Measurements from ENCODE around the gene KIR2DL3. TPM values are rescaled to one million over a fixed set of nuclear protein-coding genes. Genes with fewer than 3 reads are reported as not detected.
"Not testable (repeated sequence)": the region's sequence is repeated elsewhere in the genome, so short reads cannot be mapped to it uniquely, and the experiment has no call there.

Gene KIR2DL3
- total RNA-seq, 1 experiment from 2014 or later: not detected

DNA sequence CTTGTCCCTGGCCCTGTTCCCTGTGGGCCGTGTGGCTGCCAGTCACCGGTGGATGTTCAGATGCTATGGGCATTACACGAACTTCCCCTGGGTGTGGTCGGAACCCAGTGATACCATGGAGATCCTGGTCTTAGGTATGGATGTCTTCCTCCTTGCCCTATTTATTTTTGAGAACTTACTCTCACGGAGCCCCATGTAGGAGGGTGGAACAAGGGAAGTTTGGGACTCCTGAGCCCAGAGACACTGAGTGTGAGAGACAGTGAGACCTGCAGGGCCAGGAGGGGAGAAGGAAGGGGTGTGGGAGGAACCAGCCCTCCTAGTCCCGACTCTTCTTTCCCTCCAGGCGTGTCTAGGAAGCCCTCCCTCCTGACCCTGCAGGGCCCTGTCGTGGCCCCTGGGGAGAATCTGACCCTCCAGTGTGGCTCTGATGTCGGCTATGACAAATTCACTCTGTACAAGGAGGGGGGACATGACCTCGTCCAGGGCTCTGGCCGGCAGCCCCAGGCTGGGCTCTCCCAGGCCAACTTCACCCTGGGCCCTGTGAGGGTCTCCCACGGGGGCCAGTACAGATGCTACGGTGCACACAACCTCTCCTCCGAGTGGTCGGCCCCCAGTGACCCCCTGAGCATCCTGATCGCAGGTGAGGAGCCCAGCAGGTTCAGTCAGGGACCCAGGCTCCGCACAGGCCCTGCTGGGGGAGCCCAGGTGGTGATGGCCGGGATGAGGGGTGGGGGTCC lies 28.9 kb upstream of the KIR2DL3 start:
- no peaks in the 10 kb centered on the region for H3K27me3 ChIP-seq (replicated peaks; ENCODE audit: control insufficient read depth, insufficient read depth, low read length)
- no peaks in the 10 kb centered on the region for H3K4me1 ChIP-seq
- no TSS peak for BruUV-seq (replicated peaks)
- H3K27ac Mint-ChIP-seq (ENCODE audit: unreplicated experiment): no peak overlapping the region
- no peak overlapping the region for H3K4me3 Mint-ChIP-seq (ENCODE audit: unreplicated experiment)
- no peak overlapping the region for H3K4me3 ChIP-seq (ENCODE audit: low read depth, low read length)
- ChIA-PET CTCF (no interaction called here), POLR2A (no interaction called here)
- H3K27me3 Mint-ChIP-seq (ENCODE audit: insufficient read depth, unreplicated experiment): peaks cover 19% of the 10 kb centered on the region
- intact Hi-C loops (cut with micrococcal nuclease; ENCODE audit: unreplicated experiment): no loop called here
- H3K9me3 Mint-ChIP-seq (ENCODE audit: unreplicated experiment): no peaks in the 10 kb centered on the region
- H3K36me3 Mint-ChIP-seq (ENCODE audit: insufficient read depth, unreplicated experiment): no peaks in the 10 kb centered on the region
- H3K4me1 Mint-ChIP-seq (ENCODE audit: low read depth, unreplicated experiment): no peaks in the 10 kb centered on the region
- H3K9me3 ChIP-seq: no peaks in the 10 kb centered on the region
- no peaks in the 10 kb centered on the region for H3K36me3 ChIP-seq (ENCODE audit: control insufficient read depth, insufficient read depth, low read length)
- TF ChIP-seq, protein P1, sequence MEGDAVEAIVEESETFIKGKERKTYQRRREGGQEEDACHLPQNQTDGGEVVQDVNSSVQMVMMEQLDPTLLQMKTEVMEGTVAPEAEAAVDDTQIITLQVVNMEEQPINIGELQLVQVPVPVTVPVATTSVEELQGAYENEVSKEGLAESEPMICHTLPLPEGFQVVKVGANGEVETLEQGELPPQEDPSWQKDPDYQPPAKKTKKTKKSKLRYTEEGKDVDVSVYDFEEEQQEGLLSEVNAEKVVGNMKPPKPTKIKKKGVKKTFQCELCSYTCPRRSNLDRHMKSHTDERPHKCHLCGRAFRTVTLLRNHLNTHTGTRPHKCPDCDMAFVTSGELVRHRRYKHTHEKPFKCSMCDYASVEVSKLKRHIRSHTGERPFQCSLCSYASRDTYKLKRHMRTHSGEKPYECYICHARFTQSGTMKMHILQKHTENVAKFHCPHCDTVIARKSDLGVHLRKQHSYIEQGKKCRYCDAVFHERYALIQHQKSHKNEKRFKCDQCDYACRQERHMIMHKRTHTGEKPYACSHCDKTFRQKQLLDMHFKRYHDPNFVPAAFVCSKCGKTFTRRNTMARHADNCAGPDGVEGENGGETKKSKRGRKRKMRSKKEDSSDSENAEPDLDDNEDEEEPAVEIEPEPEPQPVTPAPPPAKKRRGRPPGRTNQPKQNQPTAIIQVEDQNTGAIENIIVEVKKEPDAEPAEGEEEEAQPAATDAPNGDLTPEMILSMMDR (IDR thresholded peaks at IDR 0.05; ENCODE audit: insufficient read depth in 1 of 2, low read depth in 1 of 2, low read length in 1 of 2, severe bottlenecking in 1 of 2, unreplicated experiment in 1 of 2): no peak
- DNase-seq: no peak

DNA sequence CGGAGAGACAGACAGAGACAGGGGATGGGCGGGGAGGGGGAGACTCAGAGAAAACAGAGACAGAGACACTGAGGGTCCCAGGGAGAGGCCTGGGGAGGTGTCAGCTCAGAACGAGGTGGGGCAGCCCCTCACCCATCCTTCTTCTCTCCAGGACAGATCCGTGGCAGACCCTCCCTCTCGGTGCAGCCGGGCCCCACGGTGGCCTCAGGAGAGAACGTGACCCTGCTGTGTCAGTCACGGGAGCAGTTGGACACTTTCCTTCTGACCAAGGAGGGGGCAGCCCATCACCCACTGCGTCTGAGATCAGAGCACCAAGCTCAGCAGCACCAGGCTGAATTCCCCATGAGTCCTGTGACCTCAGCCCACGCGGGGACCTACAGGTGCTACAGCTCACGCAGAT lies 28.4 kb upstream of the KIR2DL3 start:
- H3K27me3 Mint-ChIP-seq (ENCODE audit: insufficient read depth, unreplicated experiment): peaks cover 18% of the 10 kb centered on the region

DNA sequence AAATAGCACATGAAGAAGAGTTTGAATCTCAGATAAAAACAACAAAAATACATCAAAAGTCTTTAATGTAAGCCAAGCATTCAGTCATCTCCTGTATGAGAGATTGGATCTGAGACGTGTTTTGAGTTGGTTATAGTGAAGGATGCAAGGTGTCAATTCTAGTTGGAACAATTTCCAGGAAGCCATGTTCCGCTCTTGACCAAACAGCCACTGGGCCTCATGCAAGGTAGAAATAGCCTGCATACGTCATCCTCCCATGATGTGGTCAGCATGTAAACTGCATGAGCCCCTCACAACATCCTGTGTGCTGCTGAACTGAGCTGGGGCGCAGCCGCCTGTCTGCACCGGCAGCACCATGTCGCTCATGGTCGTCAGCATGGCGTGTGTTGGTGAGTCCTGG lies 14.2 kb upstream of the KIR2DL3 start, which contains the start of gene KIR3DL3:
KIR3DL3 (plus strand) TSS at position 301 of the 400 bp plus-strand sequence; CDS start at position 356, 55 bp downstream.
- H3K4me1 ChIP-seq: no peaks in the 10 kb centered on the region

More for the DNA sequence above, 28.4 kb upstream of the KIR2DL3 start:
- H3K36me3 ChIP-seq (ENCODE audit: control insufficient read depth, insufficient read depth, low read length); H3K9me3 ChIP-seq; H3K4me3 ChIP-seq (ENCODE audit: low read depth, low read length); H3K4me1 ChIP-seq; H3K27me3 ChIP-seq (replicated peaks; ENCODE audit: control insufficient read depth, insufficient read depth, low read length); CTCF ChIA-PET; DNase-seq; BruUV-seq (replicated peaks); H3K9me3 Mint-ChIP-seq (ENCODE audit: unreplicated experiment); H3K27ac Mint-ChIP-seq (ENCODE audit: unreplicated experiment); POLR2A ChIA-PET; intact Hi-C loops (cut with micrococcal nuclease; ENCODE audit: unreplicated experiment); H3K36me3 Mint-ChIP-seq (ENCODE audit: insufficient read depth, unreplicated experiment); H3K4me1 Mint-ChIP-seq (ENCODE audit: low read depth, unreplicated experiment); H3K4me3 Mint-ChIP-seq (ENCODE audit: unreplicated experiment): not testable (repeated sequence)

More for the DNA sequence above, 14.2 kb upstream of the KIR2DL3 start, which contains the start of gene KIR3DL3:
- intact Hi-C loops (cut with micrococcal nuclease; ENCODE audit: unreplicated experiment): no loop called here
- Mint-ChIP-seq H3K27me3 (ENCODE audit: insufficient read depth, unreplicated experiment) (peaks cover 16% of the 10 kb centered on the region), H3K4me1 (ENCODE audit: low read depth, unreplicated experiment) (no peaks in the 10 kb centered on the region), H3K36me3 (ENCODE audit: insufficient read depth, unreplicated experiment) (peaks cover 5% of the 10 kb centered on the region), H3K9me3 (ENCODE audit: unreplicated experiment) (peaks cover 49% of the 10 kb centered on the region), H3K27ac (ENCODE audit: unreplicated experiment) (no peak within 1 kb of the TSS), H3K4me3 (ENCODE audit: unreplicated experiment) (no peak within 1 kb of the TSS)
- CTCF ChIA-PET: no interaction called here
- Histone ChIP-seq H3K9me3 (peaks cover 25% of the 10 kb centered on the region), H3K4me3 (ENCODE audit: low read depth, low read length) (no peak within 1 kb of the TSS), H3K36me3 (ENCODE audit: control insufficient read depth, insufficient read depth, low read length) (no peaks in the 10 kb centered on the region), H3K27me3 (replicated peaks; ENCODE audit: control insufficient read depth, insufficient read depth, low read length) (no peaks in the 10 kb centered on the region; the same call in 1 of the 2 replicates)
- TF ChIP-seq, protein P1 (IDR thresholded peaks at IDR 0.05; ENCODE audit: insufficient read depth in 1 of 2, low read depth in 1 of 2, low read length in 1 of 2, severe bottlenecking in 1 of 2, unreplicated experiment in 1 of 2): no peak
- no peak for DNase-seq
- no TSS peak for BruUV-seq (replicated peaks)
- POLR2A ChIA-PET: no interaction called here
